Stimulated activated naive CD4-positive, alpha-beta T cell treated with Interleukin-2 at 50 U/mL for 16 hours (primary cell): ENCODE data around the gene ADNP.

ENCODE experiments used
- DNase-seq: peaks from one replicate; lab custom pipeline; 2025; lab: John Stamatoyannopoulos, UW

Gene ADNP

GRCh38 chr20:50872560-50873425 is 58.4 kb downstream of the ADNP start:
- DNase-seq: no peak

- no peak for DNase-seq
These were observed 60.6 kb downstream of the ADNP start for GRCh38 chr20:50870561-50871161.

GRCh38 chr20:50868509-50869495 is 62.4 kb downstream of the ADNP start:
- no peak for DNase-seq

- no peak for DNase-seq
These were observed 63.4 kb downstream of the ADNP start for GRCh38 chr20:50867805-50868204.

- no peak for DNase-seq
These were observed 64.4 kb downstream of the ADNP start for GRCh38 chr20:50866831-50867230.

- DNase-seq: no peak
These were observed 65.1 kb downstream of the ADNP start for GRCh38 chr20:50866036-50866685.

GRCh38 chr20:50865591-50865990 is 65.6 kb downstream of the ADNP start:
- no peak for DNase-seq

GRCh38 chr20:50865114-50865513 is 66.1 kb downstream of the ADNP start:
- no peak for DNase-seq

GRCh38 chr20:50862546-50862945 is 68.7 kb downstream of the ADNP start:
- DNase-seq: no peak

GRCh38 chr20:50861012-50861411 is 70.2 kb downstream of the ADNP start:
- DNase-seq: no peak

- DNase-seq: no peak
These were observed 72.1 kb downstream of the ADNP start for GRCh38 chr20:50859161-50859560.

- DNase-seq: no peak
These were observed 72.7 kb downstream of the ADNP start for GRCh38 chr20:50858525-50858924.

- no peak for DNase-seq
These were observed 73.9 kb downstream of the ADNP start for GRCh38 chr20:50857348-50857747.

GRCh38 chr20:50856475-50857041 is 74.7 kb downstream of the ADNP start:
- DNase-seq: no peak

- DNase-seq: no peak
These were observed 75.5 kb downstream of the ADNP start for GRCh38 chr20:50855498-50856474.

GRCh38 chr20:50854506-50855249 is 76.6 kb downstream of the ADNP start:
- DNase-seq: no peak

- no peak for DNase-seq
These were observed 79.2 kb downstream of the ADNP start for GRCh38 chr20:50852085-50852484.

GRCh38 chr20:50850721-50851286 is 80.4 kb downstream of the ADNP start:
- no peak for DNase-seq
